Neural cell (in vitro differentiated cells): ENCODE data around the gene LPXN. TPM values are rescaled to one million over a fixed set of nuclear protein-coding genes. Genes with fewer than 3 reads are reported as not detected.

Source experiments
- H2AFZ ChIP-seq: fragments of 200-600, 300-800 bp; sonication (generic), shearing (Covaris generic); 2 replicates; pipeline ENCODE4 v1.6.0; 2014; ENCODE audit warnings: low read depth, mild to moderate bottlenecking, antibody characterized with exemption, low read length, moderate library complexity
- H3F3A ChIP-seq: fragments of 200-600 bp; shearing (Covaris generic); 2 replicates; pipeline ENCODE4 v1.6.1; 2016; ENCODE audit warnings: mild to moderate bottlenecking, moderate library complexity, mixed read lengths, antibody characterized with exemption, low read length; ENCODE audit not compliant: insufficient read depth, poor library complexity, severe bottlenecking
- H3K27ac ChIP-seq: fragments of 200-600, 300-800 bp; sonication (generic), shearing (Covaris generic); 2 replicates; pipeline ENCODE4 v1.5.1; 2014; ENCODE audit warnings: mild to moderate bottlenecking, low read length, moderate library complexity
- H3K27me3 ChIP-seq: fragments of 300-800, 200-600 bp; sonication (generic), shearing (Covaris generic); 2 replicates; pipeline ENCODE4 v1.6.0; 2014; ENCODE audit warnings: mild to moderate bottlenecking, low read depth, low read length, moderate library complexity; ENCODE audit not compliant: insufficient read depth
- H3K36me3 ChIP-seq: fragments of 300-800, 200-600 bp; sonication (generic), shearing (Covaris generic); 2 replicates; pipeline ENCODE4 v1.5.1; 2014; ENCODE audit warnings: mild to moderate bottlenecking, antibody characterized with exemption, low read length, moderate library complexity; ENCODE audit not compliant: insufficient read depth
- H3K4me2 ChIP-seq: fragments of 300-800, 200-600 bp; sonication (generic), shearing (Covaris generic); 2 replicates; pipeline ENCODE4 v1.6.0; 2014; ENCODE audit warnings: mild to moderate bottlenecking, low read length
- H3K4me3 ChIP-seq: fragments of 300-800, 200-600 bp; sonication (generic), shearing (Covaris generic); 2 replicates; pipeline ENCODE4 v1.5.1; 2014; ENCODE audit warnings: mild to moderate bottlenecking, low read length, moderate library complexity
- H3K79me2 ChIP-seq: fragments of 200-600 bp; shearing (Covaris generic); replicated peaks from 2 replicates; pipeline ENCODE4 v1.6.0; 2014; ENCODE audit warnings: mild to moderate bottlenecking, low read length, moderate library complexity; ENCODE audit not compliant: insufficient read depth
- H3K9ac ChIP-seq: fragments of 300-800, 200-600 bp; sonication (generic), shearing (Covaris generic); 2 replicates; pipeline ENCODE4 v1.6.1; 2016; ENCODE audit warnings: mild to moderate bottlenecking, low read length, mixed read lengths
- H3K9me2 ChIP-seq: fragments of 200-600 bp; shearing (Covaris generic); 2 replicates; pipeline ENCODE4 v1.6.1; 2016; ENCODE audit warnings: mild to moderate bottlenecking, low read length, mixed read lengths; ENCODE audit not compliant: insufficient read depth
- H3K9me3 ChIP-seq: fragments of 200-600, 300-800 bp; sonication (generic), shearing (Covaris generic); 2 replicates; pipeline ENCODE4 v1.6.1; 2016; ENCODE audit warnings: mild to moderate bottlenecking, mixed run types, low read length, moderate library complexity, mixed read lengths
- H4K20me1 ChIP-seq: fragments of 200-600 bp; shearing (Covaris generic); 2 replicates; pipeline ENCODE4 v1.6.1; 2016; ENCODE audit warnings: mild to moderate bottlenecking, mixed run types; ENCODE audit not compliant: insufficient read depth
- EP300 ChIP-seq: fragments of 450-650 bp; conservative IDR thresholded peaks from 2 replicates; pipeline ENCODE4 v1.6.1; 2014; ENCODE audit warnings: antibody characterized with exemption, mild to moderate bottlenecking, moderate library complexity; ENCODE audit not compliant: poor library complexity, severe bottlenecking
- MXI1 ChIP-seq: fragments of 450-650 bp; conservative IDR thresholded peaks from 2 replicates; pipeline ENCODE4 v1.6.1; 2014; ENCODE audit warnings: antibody characterized with exemption, mild to moderate bottlenecking; ENCODE audit not compliant: poor library complexity, severe bottlenecking
- TAF1 ChIP-seq: IDR thresholded peaks from 2 replicates; pipeline ENCODE4 v1.6.1; 2012; ENCODE audit warnings: low read depth
- polyA plus RNA-seq: library from polyadenylated mRNA; depleted of rRNA; stranded (reverse); fragments of >200 nt; gene quantifications from 2 replicates; pipeline ENCODE4 v1.2.3, GENCODE V29; 2014
- TF ChIP-seq, protein P1 (sequence below): IDR thresholded peaks from 2 replicates; pipeline ENCODE4 v1.6.1; 2012; ENCODE audit warnings: borderline replicate concordance

LPXN gene
- polyA plus RNA-seq, 1 donor from 2014 or later: 4.1 TPM

DNA sequence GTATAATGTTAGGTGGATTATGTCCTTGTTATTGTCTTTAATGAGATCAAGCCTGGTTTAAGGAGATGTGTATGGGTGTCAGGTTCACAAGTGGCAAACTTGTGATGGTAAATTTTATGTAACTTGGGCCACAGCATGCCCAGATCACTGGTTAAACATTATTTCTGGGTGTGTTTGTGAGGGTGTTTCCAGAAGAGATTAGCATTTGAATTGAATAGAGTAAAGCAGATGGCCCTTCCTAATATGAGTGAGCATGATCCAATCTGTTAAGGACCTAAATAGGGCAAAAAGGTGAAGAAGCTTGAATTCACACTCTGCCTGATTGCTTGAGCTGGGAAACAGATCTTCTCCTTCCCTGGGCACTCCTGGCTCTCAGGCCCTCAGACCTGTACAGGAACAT lies 88.5 kb downstream of the LPXN start:
- Histone ChIP-seq H3K4me2 (no peak overlapping the region), H3F3A (no peaks in the 10 kb centered on the region), H3K9ac (no peak overlapping the region), H3K9me2 (no peaks in the 10 kb centered on the region), H2AFZ (no peak overlapping the region), H3K79me2 (no peaks in the 10 kb centered on the region), H4K20me1 (no peaks in the 10 kb centered on the region), H3K9me3 (no peaks in the 10 kb centered on the region), H3K27ac (no peak overlapping the region), H3K4me3 (no peak overlapping the region), H3K27me3 (no peaks in the 10 kb centered on the region), H3K36me3 (no peaks in the 10 kb centered on the region)
- TF ChIP-seq TAF1 (no peak), EP300 (no peak)

DNA sequence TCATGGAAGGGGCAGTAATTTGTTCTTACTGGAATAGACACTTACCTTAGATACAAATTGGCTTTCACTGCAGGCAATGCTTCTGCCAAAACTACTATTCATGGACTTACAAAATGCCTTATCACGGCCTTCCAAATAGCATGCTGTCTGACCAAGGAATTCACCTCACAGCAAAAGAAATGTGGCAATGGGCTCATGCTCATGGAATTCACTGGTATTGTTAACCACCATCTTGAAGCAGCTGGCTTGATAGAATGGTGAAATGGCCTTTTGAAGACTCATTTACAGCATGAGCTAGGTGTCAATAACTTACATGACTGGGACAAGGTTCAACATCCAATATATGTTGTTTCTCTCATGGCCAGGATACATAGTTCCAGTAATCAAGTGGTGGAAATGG lies 89.7 kb downstream of the LPXN start:
- Histone ChIP-seq H2AFZ (no peak overlapping the region), H3K9me3 (no peaks in the 10 kb centered on the region), H3K79me2 (no peaks in the 10 kb centered on the region), H3K27me3 (no peaks in the 10 kb centered on the region), H3K9me2 (no peaks in the 10 kb centered on the region), H3F3A (no peaks in the 10 kb centered on the region), H3K4me2 (no peak overlapping the region), H3K9ac (no peak overlapping the region), H4K20me1 (no peaks in the 10 kb centered on the region), H3K36me3 (no peaks in the 10 kb centered on the region), H3K27ac (no peak overlapping the region), H3K4me3 (no peak overlapping the region)
- TF ChIP-seq, protein P1, sequence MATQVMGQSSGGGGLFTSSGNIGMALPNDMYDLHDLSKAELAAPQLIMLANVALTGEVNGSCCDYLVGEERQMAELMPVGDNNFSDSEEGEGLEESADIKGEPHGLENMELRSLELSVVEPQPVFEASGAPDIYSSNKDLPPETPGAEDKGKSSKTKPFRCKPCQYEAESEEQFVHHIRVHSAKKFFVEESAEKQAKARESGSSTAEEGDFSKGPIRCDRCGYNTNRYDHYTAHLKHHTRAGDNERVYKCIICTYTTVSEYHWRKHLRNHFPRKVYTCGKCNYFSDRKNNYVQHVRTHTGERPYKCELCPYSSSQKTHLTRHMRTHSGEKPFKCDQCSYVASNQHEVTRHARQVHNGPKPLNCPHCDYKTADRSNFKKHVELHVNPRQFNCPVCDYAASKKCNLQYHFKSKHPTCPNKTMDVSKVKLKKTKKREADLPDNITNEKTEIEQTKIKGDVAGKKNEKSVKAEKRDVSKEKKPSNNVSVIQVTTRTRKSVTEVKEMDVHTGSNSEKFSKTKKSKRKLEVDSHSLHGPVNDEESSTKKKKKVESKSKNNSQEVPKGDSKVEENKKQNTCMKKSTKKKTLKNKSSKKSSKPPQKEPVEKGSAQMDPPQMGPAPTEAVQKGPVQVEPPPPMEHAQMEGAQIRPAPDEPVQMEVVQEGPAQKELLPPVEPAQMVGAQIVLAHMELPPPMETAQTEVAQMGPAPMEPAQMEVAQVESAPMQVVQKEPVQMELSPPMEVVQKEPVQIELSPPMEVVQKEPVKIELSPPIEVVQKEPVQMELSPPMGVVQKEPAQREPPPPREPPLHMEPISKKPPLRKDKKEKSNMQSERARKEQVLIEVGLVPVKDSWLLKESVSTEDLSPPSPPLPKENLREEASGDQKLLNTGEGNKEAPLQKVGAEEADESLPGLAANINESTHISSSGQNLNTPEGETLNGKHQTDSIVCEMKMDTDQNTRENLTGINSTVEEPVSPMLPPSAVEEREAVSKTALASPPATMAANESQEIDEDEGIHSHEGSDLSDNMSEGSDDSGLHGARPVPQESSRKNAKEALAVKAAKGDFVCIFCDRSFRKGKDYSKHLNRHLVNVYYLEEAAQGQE: no peak
- no peak for TF ChIP-seq TAF1
- TF ChIP-seq MXI1: no peak

Other genes starting within 250 kb of the LPXN start
- not detected in 2 replicates for gene OR5B17, start 216.8 kb downstream of the LPXN start, polyA plus RNA-seq
- not detected in 2 replicates for gene OR5B3, start 169.0 kb downstream of the LPXN start, polyA plus RNA-seq
- not detected in 2 replicates for gene OR5B2, start 147.7 kb downstream of the LPXN start, polyA plus RNA-seq
- gene OR5B12, start 133.6 kb downstream of the LPXN start, polyA plus RNA-seq: not detected in 2 replicates
- not detected in 2 replicates for gene OR5B21, start 67.8 kb downstream of the LPXN start, polyA plus RNA-seq
- 29.4 and 32.7 TPM in 2 replicates for gene ZFP91, start 3.2 kb upstream of the LPXN start, polyA plus RNA-seq
- 2.3 and 3.6 TPM in 2 replicates for gene CNTF, start 46.8 kb upstream of the LPXN start, polyA plus RNA-seq
- not detected in 2 replicates for gene GLYAT, start 156.1 kb upstream of the LPXN start, polyA plus RNA-seq